HUDEP-2 (cell line): Measurements from ENCODE around the gene UBE2G1.
"Not testable (repeated sequence)": the region's sequence is repeated elsewhere in the genome, so short reads cannot be mapped to it uniquely, and the experiment has no call there.

Experiments
- DNase-seq, 76 experiments: peaks; one replicate each; lab custom pipeline; 2025; ENCODE audit not compliant: unreplicated experiment in 76 of 76; lab: John Stamatoyannopoulos, UW

Gene UBE2G1

GRCh38 chr17:4375796-4376440, 9.4 kb upstream of the UBE2G1 start:
- DNase-seq = not testable (repeated sequence)

- no peak for DNase-seq
Measured at GRCh38 chr17:4375039-4375748, 8.7 kb upstream of the UBE2G1 start.

GRCh38 chr17:4369557-4370230, 3.2 kb upstream of the UBE2G1 start:
- DNase-seq = no peak

- no peak for DNase-seq
Measured at GRCh38 chr17:4368341-4368740, 1.9 kb upstream of the UBE2G1 start.

GRCh38 chr17:4367177-4367576, 702 bp upstream of the UBE2G1 start:
- DNase-seq = not testable (repeated sequence)

- peak in 19 of 76 experiments; percentile 24 to 76 (median 47) for DNase-seq
Measured at GRCh38 chr17:4365628-4366326, 698 bp downstream of the UBE2G1 start.

- peak in 75 of 76 experiments; percentile 45 to 93 (median 81) for DNase-seq
Measured at GRCh38 chr17:4365103-4365627, 1.3 kb downstream of the UBE2G1 start.

GRCh38 chr17:4364622-4365041, 1.8 kb downstream of the UBE2G1 start:
- DNase-seq = no peak

GRCh38 chr17:4362141-4362540, 4.3 kb downstream of the UBE2G1 start:
- DNase-seq = peak in 2 of 76 experiments; percentile 3 to 31

GRCh38 chr17:4358154-4358553, 8.3 kb downstream of the UBE2G1 start:
- DNase-seq = no peak

GRCh38 chr17:4357671-4358070, 8.8 kb downstream of the UBE2G1 start:
- no peak for DNase-seq

- DNase-seq = no peak
Measured at GRCh38 chr17:4357030-4357628, 9.3 kb downstream of the UBE2G1 start.

- no peak for DNase-seq
Measured at GRCh38 chr17:4354862-4355514, 11.5 kb downstream of the UBE2G1 start.

GRCh38 chr17:4354206-4354605, 12.3 kb downstream of the UBE2G1 start:
- no peak for DNase-seq

GRCh38 chr17:4350214-4350613, 16.3 kb downstream of the UBE2G1 start:
- DNase-seq = not testable (repeated sequence)

GRCh38 chr17:4345581-4346252, 20.8 kb downstream of the UBE2G1 start:
- DNase-seq = no peak

- no peak for DNase-seq
Measured at GRCh38 chr17:4344926-4345325, 21.5 kb downstream of the UBE2G1 start.

GRCh38 chr17:4342535-4342934, 23.9 kb downstream of the UBE2G1 start:
- DNase-seq = no peak

- DNase-seq = no peak
Measured at GRCh38 chr17:4341616-4341977, 24.9 kb downstream of the UBE2G1 start.
